GM21390 (cell line): Measurements from ENCODE around the gene STXBP6.
"Not testable (repeated sequence)": the region's sequence is repeated elsewhere in the genome, so short reads cannot be mapped to it uniquely, and the experiment has no call there.

Source experiments
- ATAC-seq: cut with Tn5 transposase; IDR thresholded peaks from one replicate; pipeline ENCODE4 v1.9.1; 2021; ENCODE audit not compliant: unreplicated experiment

The STXBP6 gene

GRCh38 chr14:24774187-24774915 lies 275.6 kb downstream of the STXBP6 start:
- no peak for ATAC-seq

GRCh38 chr14:24773564-24773963 lies 276.4 kb downstream of the STXBP6 start:
- not testable (repeated sequence) for ATAC-seq

- ATAC-seq: no peak
These were observed 283.5 kb downstream of the STXBP6 start for GRCh38 chr14:24766434-24766833.

GRCh38 chr14:24761141-24761540 lies 288.8 kb downstream of the STXBP6 start:
- ATAC-seq: no peak
